ENCODE results near the gene M1AP.
A peak's percentile ranks its signal among the peaks of the same experiment; 100 is the strongest.
"Not testable (repeated sequence)": the region's sequence is repeated elsewhere in the genome, so short reads cannot be mapped to it uniquely, and the experiment has no call there.

The M1AP gene

GRCh38 chr2:74653985-74654882 is 6.1 kb upstream of the M1AP start, which contains the start of gene SEMA4F:
SEMA4F (plus strand) TSS chr2:74654247; CDS start chr2:74654377, 130 bp downstream.
- peak; percentile 87 for DNase-seq (ENCODE audit: low read depth)

- DNase-seq (ENCODE audit: low read depth): no peak
These were observed 5.5 kb upstream of the M1AP start for GRCh38 chr2:74653589-74653984.

- no peak for DNase-seq (ENCODE audit: low read depth)
These were observed 1.2 kb downstream of the M1AP start for GRCh38 chr2:74646834-74647482.

- DNase-seq (ENCODE audit: low read depth): no peak
These were observed 1.9 kb downstream of the M1AP start for GRCh38 chr2:74646201-74646600.

- DNase-seq (ENCODE audit: low read depth): no peak
These were observed 2.8 kb downstream of the M1AP start for GRCh38 chr2:74645344-74645743.

GRCh38 chr2:74639550-74639949 is 8.6 kb downstream of the M1AP start:
- DNase-seq (ENCODE audit: low read depth): no peak

- no peak for DNase-seq (ENCODE audit: low read depth)
These were observed 15.2 kb downstream of the M1AP start for GRCh38 chr2:74632939-74633312.

- no peak for DNase-seq (ENCODE audit: low read depth)
These were observed 15.8 kb downstream of the M1AP start for GRCh38 chr2:74632209-74632938.

- DNase-seq (ENCODE audit: low read depth): not testable (repeated sequence)
These were observed 17.7 kb downstream of the M1AP start for GRCh38 chr2:74630454-74630853.

GRCh38 chr2:74628538-74629105 is 19.5 kb downstream of the M1AP start:
- DNase-seq (ENCODE audit: low read depth): no peak

GRCh38 chr2:74625658-74626425 is 22.3 kb downstream of the M1AP start:
- DNase-seq (ENCODE audit: low read depth): no peak

GRCh38 chr2:74620671-74621070 is 27.5 kb downstream of the M1AP start:
- DNase-seq (ENCODE audit: low read depth): no peak

GRCh38 chr2:74619651-74620297 is 28.4 kb downstream of the M1AP start:
- DNase-seq (ENCODE audit: low read depth): no peak

GRCh38 chr2:74618410-74619083 is 29.6 kb downstream of the M1AP start:
- no peak for DNase-seq (ENCODE audit: low read depth)

GRCh38 chr2:74617122-74617521 is 31.0 kb downstream of the M1AP start:
- DNase-seq (ENCODE audit: low read depth): no peak

GRCh38 chr2:74606927-74607326 is 41.2 kb downstream of the M1AP start:
- no peak for DNase-seq (ENCODE audit: low read depth)

- no peak for DNase-seq (ENCODE audit: low read depth)
These were observed 44.7 kb downstream of the M1AP start for GRCh38 chr2:74603282-74604000.

- DNase-seq (ENCODE audit: low read depth): peak; percentile 45
These were observed 45.4 kb downstream of the M1AP start for GRCh38 chr2:74602586-74603281.

GRCh38 chr2:74599676-74600075 is 48.5 kb downstream of the M1AP start:
- DNase-seq (ENCODE audit: low read depth): no peak
